Hematopoietic multipotent progenitor cell (in vitro differentiated cells): ENCODE results near the gene ZSWIM6. TPM values are rescaled to one million over a fixed set of nuclear protein-coding genes. Genes with fewer than 3 reads are reported as not detected.

Source experiments
- DNase-seq, 3 donors: peaks; one replicate each; pipeline ENCODE4 v3.0.0-alpha.2; 2011 to 2015; ENCODE audit warnings: low read depth in 2 of 3, low spot score in 2 of 3
- total RNA-seq: library from RNA; depleted of rRNA; stranded (reverse); fragments of >200 nt; gene quantifications from one replicate; pipeline ENCODE4 v1.2.3, GENCODE V29; 2012

Gene ZSWIM6
- total RNA-seq, 1 donor: 7.3 TPM

- peak; percentile 67 to 85 (median 80) for DNase-seq
These were observed 1.1 kb upstream of the ZSWIM6 start for GRCh38 chr5:61330845-61331406.

- DNase-seq: peak in 1 of 3 donors; percentile 18
These were observed 296 bp downstream of the ZSWIM6 start for GRCh38 chr5:61332358-61332749.

- DNase-seq: peak in 1 of 3 donors; percentile 33
These were observed 828 bp downstream of the ZSWIM6 start for GRCh38 chr5:61332851-61333320.

GRCh38 chr5:61333321-61333953 is 1.4 kb downstream of the ZSWIM6 start:
- DNase-seq: peak in 2 of 3 donors; percentile 54 to 67

GRCh38 chr5:61333954-61334867 is 2.2 kb downstream of the ZSWIM6 start:
- no peak for DNase-seq

- DNase-seq: no peak
These were observed 3.0 kb downstream of the ZSWIM6 start for GRCh38 chr5:61334868-61335615.

- DNase-seq: no peak
These were observed 7.7 kb downstream of the ZSWIM6 start for GRCh38 chr5:61339764-61340163.

GRCh38 chr5:61340775-61341361 is 8.8 kb downstream of the ZSWIM6 start:
- no peak for DNase-seq

GRCh38 chr5:61342071-61342501 is 10.0 kb downstream of the ZSWIM6 start:
- no peak for DNase-seq

GRCh38 chr5:61344187-61344944 is 12.3 kb downstream of the ZSWIM6 start:
- DNase-seq: no peak

GRCh38 chr5:61346511-61346910 is 14.5 kb downstream of the ZSWIM6 start:
- DNase-seq: no peak

- DNase-seq: no peak
These were observed 15.0 kb downstream of the ZSWIM6 start for GRCh38 chr5:61347080-61347479.

- no peak for DNase-seq
These were observed 16.4 kb downstream of the ZSWIM6 start for GRCh38 chr5:61348447-61348846.

GRCh38 chr5:61349935-61350334 is 17.9 kb downstream of the ZSWIM6 start:
- DNase-seq: no peak

- no peak for DNase-seq
These were observed 18.5 kb downstream of the ZSWIM6 start for GRCh38 chr5:61350535-61350934.

GRCh38 chr5:61351733-61352132 is 19.7 kb downstream of the ZSWIM6 start:
- DNase-seq: no peak

- no peak for DNase-seq
These were observed 20.1 kb downstream of the ZSWIM6 start for GRCh38 chr5:61352180-61352579.

- DNase-seq: no peak
These were observed 20.6 kb downstream of the ZSWIM6 start for GRCh38 chr5:61352612-61353156.

GRCh38 chr5:61353293-61353692 is 21.2 kb downstream of the ZSWIM6 start:
- no peak for DNase-seq
